ENCODE results near the gene C2orf76.

DNA sequence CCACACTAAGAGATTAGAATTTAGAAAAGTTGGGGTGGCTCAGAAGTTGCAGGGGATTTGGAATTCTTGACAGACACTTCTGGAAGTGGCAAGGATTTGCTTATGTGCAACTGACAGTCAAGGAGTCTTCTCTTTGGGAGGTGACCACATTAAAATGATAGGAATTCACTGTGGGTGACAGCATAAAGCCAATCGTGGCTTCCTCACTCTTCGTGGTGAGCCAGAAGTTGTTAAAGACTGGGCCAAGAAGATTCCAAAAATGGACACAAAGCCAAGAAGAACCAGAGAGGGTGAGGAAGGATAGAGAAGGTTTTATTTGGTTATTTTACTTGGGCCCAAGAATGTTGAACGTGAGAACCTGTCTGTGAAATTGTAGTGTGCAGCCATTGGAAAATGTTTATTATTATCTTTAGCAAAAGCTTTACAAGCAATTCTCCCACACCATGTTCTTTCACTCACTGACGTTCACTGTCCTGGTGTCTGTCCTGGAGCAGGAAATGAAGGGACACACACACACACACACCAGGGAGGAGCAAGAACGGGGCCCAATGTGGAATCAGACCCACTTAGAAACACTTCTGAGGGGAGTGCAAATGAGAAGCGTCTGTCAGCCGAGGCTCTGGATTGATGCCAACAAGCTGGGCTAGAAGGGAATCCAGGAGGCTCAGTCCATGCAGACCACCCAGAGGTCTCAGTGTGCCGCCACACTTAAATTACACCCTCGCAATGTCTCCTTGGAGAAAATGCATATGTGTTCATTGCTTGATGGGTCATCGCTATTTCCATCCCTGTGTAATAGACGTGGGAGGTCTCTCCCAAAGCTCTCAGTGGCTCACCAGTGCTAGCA, 105.8 kb downstream of the C2orf76 start:
- TF ChIP-seq EP300 (IDR thresholded peaks at IDR 0.05) (no peak), POLR2A (IDR thresholded peaks at IDR 0.05) (no peak), POLR2AphosphoS5 (IDR thresholded peaks at IDR 0.05) (no peak)
- TF ChIP-seq, protein P1, sequence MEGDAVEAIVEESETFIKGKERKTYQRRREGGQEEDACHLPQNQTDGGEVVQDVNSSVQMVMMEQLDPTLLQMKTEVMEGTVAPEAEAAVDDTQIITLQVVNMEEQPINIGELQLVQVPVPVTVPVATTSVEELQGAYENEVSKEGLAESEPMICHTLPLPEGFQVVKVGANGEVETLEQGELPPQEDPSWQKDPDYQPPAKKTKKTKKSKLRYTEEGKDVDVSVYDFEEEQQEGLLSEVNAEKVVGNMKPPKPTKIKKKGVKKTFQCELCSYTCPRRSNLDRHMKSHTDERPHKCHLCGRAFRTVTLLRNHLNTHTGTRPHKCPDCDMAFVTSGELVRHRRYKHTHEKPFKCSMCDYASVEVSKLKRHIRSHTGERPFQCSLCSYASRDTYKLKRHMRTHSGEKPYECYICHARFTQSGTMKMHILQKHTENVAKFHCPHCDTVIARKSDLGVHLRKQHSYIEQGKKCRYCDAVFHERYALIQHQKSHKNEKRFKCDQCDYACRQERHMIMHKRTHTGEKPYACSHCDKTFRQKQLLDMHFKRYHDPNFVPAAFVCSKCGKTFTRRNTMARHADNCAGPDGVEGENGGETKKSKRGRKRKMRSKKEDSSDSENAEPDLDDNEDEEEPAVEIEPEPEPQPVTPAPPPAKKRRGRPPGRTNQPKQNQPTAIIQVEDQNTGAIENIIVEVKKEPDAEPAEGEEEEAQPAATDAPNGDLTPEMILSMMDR (IDR thresholded peaks at IDR 0.05) = no peak
